ENCODE data around the gene FANCF.
"Not testable (repeated sequence)": the region's sequence is repeated elsewhere in the genome, so short reads cannot be mapped to it uniquely, and the experiment has no call there.

Gene FANCF, protein sequence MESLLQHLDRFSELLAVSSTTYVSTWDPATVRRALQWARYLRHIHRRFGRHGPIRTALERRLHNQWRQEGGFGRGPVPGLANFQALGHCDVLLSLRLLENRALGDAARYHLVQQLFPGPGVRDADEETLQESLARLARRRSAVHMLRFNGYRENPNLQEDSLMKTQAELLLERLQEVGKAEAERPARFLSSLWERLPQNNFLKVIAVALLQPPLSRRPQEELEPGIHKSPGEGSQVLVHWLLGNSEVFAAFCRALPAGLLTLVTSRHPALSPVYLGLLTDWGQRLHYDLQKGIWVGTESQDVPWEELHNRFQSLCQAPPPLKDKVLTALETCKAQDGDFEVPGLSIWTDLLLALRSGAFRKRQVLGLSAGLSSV

DNA sequence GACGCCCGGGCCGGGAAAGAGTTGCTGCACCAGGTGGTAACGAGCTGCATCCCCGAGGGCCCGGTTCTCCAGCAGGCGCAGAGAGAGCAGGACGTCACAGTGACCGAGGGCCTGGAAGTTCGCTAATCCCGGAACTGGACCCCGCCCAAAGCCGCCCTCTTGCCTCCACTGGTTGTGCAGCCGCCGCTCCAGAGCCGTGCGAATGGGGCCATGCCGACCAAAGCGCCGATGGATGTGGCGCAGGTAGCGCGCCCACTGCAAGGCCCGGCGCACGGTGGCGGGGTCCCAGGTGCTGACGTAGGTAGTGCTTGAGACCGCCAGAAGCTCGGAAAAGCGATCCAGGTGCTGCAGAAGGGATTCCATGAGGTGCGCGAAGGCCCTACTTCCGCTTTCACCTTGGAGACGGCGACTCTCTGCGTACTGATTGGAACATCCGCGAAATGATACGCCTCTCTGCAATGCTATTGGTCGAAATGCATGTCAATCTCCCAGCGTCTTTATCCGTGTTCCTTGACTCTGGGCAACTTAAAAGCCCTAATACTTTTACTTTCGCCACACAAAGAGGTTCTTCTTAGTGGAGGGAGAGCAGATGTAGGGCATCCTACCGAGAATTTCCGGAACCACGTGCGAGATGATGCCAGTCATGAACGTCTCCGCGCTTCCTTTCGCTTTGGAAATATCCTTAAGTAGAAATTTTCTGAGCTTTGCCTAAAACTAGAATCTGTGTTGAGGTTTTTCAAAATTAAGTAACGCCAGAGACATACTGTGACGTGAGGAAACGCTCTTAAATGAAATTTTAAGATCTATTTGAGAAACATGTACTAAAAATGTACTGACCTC is at the start of gene FANCF:
Gene FANCF, minus strand, starts transcription at position 376 of the 840 bp plus-strand sequence. Its CDS starts 13 bp downstream, at position 363.
- DNase-seq (ENCODE audit: low read depth in 3 of 3) = peak; percentile 87 to 90 (median 90)

DNA sequence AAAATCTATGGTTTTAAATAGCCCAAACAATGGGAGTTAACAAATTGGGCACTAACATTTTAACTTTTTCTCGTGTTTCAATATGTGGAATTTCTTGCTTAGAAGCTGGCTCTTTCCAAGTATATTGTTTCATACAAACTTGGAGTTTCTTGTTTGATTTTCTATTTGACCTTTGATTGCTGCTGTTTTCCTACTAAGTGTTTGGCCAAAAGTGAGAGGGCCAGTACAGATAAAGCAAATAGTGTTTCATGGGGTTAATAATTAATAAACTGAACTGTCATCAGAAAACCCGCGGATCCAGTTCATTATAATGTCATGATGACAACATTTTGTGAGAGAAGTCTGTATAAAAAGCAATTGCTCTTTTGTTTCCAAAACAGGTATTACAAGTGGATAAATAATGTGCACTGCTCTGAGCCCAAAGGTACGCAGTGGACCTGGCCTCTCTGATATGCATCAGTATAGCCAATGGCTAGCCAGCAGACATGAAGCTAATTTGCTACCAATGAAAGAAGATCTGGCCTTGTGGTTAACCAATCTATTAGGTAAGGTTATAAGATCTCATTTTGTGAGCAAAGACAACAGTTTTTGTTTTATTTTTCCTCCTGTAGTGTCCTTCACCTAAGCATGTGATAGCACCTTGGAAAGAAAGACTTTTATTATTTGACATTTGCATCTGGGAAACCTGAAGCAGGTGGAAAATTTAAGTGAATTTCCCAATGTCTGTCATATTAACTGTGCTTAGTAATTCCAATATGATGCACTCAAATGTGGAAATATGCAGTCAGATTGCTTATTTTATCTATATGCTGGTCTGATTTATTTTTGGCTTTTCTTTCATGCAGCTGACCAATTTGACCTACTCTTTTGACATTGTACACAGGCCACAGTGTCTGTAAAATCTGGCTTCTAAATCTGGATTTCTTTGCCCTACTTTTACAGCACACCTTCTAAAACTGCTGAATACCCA is 49.1 kb upstream of the FANCF start:
- no peak for DNase-seq (ENCODE audit: low read depth in 3 of 3)

DNA sequence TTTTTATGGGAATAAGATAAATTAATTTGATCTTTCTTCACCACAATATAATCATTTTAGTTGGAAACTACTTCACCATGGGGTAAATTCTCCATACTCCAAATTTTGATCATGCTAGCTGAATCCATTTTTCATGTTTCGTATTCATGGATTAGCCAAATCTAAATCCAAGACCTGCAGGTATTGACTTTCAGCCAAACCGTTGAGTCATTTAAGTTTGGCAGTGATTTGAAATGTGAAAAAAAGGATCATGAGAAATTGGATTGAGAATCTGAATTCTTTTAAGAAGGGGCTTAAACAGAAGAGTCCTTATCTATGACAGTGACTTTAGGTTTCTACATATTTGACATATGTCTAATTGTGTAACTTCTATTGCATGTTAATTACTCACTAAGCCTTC is 46.1 kb upstream of the FANCF start:
- DNase-seq (ENCODE audit: low read depth in 3 of 3) = no peak

DNA sequence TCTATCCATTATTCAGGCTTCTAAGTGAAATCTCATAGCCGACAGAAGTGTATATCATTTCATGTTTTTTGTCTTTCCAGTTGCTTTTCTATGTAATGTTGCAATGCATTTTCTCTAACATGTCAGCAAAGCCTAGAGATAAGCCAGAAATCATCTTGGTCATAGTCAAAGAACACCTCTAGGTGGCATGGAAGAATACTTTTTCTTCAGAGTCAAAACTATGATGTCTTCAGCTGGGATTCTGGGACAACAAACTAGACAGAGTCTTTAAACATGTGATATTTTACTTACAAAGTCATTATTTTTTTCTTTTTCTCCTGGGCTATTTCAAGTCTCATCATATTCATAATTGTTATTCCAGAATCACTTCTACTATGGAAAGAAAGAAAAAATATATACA is 45.2 kb upstream of the FANCF start:
- DNase-seq (ENCODE audit: low read depth in 3 of 3) = no peak

DNA sequence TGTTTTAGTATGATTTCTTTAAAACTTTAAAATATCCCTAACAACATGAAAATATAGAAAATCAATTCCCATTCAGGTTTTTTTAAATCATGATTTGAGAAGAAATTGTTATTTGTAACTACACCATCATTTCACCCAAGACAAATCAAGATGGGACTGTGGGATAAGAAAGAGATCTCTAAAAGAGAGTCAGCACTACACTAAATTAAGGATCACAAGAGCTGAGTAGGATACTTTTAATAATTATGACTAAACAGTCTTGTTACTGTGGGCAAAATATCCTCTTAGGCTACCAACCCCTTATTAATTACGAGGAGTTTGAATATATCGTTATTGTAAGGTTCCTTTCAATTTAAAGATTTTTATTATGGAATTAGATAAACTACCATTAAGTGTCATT is 43.7 kb upstream of the FANCF start:
- DNase-seq (ENCODE audit: low read depth in 3 of 3) = no peak

DNA sequence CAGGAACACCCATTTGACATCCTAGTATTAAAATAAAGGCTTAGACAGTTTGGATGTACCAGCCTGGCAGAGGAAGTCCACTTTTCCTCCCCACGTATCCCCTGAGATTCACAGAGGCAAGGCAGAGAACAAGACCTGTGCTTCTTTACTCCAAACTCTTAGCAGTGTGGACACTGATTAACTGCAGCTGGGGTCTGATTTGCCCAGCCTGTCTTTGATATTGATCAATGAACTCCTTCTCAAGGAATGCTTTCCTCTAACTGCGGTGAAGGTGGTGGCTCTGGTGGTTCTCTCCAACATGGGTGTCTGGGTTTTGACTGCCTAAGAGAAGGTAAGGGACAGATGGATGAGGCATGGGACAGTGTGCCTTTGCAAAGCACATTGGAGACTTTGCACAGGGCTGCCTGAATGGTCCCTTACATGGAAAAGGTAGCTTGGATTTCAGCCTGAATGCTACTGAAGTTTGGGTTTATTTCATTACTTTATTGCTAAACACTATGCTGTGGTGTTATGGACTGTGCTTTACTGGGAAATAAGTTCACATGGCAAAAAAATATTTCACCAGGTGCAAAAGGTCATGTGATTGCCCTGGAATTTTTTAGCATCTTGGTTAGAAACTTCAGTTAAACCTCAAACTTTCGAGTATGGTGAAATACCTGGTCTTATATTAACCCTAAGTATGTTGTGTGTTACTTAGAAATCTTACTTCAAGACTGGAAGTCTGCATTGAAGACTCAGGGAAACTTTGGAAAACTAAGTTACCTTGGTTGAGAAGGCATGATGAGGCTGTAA is 42.6 kb upstream of the FANCF start:
- no peak for DNase-seq (ENCODE audit: low read depth in 3 of 3)

DNA sequence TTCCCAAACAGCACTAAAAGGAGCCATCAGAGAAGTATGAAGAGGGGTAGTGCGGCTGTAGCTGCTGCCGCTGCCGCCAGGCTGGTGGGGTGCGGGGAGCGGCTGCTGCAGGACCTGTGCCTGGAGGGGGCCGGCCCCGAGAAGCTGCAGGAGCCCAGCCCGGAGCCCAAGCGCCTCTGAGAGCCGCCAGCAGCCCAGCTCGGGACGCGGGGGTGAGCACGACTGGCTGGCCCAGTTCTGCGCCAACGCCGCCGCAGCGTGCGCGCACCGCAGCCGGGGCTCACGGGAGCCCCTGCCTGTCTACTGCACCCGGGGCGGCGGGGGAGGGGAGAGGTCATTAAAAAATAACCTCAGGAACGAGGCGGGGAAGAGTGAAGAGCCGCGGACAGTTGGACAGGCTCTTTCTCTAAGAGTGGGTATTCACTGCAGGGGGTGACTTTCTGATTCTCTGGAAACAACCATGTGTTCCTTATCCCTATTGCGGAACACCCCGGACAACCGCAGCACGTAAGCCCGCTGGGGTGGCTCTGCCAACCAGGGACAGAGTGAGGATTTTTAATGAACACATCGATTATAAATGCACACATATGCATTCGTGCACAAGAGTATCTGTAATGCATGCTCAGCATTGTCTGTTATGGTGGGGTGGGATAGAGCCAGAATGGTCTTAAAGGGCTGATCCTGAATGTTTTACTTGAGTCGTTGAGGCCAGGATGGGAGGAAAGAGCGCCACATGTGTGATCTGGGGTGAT is 41.2 kb upstream of the FANCF start:
- peak in 1 of 3 donors; percentile 23 for DNase-seq (ENCODE audit: low read depth in 3 of 3)

DNA sequence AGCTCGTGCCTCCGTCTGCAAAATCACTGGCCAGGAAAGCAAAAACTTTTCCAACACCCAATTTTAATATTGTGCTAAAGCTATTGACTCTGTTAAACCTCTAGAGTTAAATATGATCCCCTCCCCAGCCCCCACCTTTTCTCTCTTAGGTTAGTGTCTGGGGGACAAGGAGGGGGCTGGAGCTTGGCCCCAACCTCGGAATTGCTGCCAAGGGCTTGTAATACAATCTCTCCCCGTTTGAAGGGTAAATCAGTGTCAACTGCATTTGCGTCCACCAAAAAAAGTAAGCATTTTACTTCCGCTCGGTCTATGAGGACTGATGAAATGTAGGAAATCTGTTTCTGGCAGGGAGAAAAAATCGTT is 40.7 kb upstream of the FANCF start, which contains the start of gene GAS2:
Gene GAS2, plus strand, starts transcription at position 287 of the 363 bp plus-strand sequence. CDS start 8,259 bp downstream, outside the sequence.
- DNase-seq (ENCODE audit: low read depth in 3 of 3) = no peak

DNA sequence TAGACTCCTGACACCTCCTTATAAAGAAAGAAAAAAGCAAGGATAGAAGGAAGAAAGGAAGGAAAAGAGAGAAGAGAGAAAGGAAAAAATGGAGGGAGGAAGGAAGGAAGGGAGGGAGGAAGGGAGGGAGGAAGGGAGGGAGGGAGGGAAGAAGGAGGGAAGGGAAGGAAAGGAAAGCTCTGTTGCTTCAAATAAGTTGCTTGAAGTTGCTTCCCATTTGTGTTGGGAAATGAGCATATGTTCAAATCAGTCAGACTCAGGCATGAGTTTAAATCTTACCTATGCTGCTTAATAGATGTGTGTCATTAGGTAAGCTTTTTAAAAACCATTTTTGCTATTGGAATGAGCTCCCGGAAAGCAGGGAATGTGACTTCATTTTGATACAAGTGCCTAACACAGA is 34.2 kb upstream of the FANCF start:
- DNase-seq (ENCODE audit: low read depth in 3 of 3) = no peak

DNA sequence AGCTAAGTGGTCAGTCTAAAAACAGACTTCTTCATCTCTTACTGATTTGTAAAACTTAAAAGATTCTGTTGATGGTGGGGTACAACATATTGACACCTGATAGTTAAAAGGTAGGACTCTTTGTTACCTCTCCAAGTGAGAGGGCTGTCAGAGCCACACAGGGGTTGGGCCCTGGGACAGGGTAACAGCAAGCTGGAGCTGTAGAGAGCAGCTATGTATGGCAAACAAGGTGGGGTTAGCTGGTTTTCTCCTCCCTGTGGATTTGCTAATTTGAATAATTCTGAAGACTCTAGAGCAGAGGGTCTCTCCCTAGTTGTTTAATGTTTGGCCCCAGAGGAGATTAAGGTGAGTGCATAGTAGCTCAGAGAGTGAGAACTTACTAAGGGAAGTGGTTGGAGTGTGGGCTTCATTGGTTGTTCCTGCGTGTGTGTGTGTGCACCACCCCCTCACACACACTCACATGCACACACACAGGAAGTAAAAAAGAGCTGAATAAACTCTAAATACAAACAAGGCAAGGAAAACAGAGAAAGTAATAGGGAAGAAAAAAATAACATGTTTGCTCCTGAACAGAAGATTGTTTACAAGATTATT is 31.6 kb upstream of the FANCF start:
- DNase-seq (ENCODE audit: low read depth in 3 of 3) = no peak

DNA sequence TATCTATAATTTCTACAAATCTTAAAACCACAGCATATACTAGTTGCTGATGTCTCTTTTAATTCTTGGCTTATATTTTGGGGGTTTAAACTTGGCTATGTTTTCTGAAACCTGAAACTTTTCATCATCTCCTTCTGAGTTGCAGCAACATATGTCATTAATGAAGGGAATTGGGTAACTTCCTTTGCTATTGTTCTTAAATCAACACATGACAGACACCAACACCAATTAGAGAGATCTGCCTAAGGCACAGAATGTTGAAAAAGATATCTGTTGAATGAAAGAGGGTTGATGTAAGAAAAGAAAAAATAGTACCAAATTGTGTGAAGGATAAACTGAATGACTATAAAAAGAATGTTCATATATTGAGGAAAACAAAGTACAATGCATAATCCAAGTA is 30.5 kb upstream of the FANCF start:
- DNase-seq (ENCODE audit: low read depth in 3 of 3) = no peak

DNA sequence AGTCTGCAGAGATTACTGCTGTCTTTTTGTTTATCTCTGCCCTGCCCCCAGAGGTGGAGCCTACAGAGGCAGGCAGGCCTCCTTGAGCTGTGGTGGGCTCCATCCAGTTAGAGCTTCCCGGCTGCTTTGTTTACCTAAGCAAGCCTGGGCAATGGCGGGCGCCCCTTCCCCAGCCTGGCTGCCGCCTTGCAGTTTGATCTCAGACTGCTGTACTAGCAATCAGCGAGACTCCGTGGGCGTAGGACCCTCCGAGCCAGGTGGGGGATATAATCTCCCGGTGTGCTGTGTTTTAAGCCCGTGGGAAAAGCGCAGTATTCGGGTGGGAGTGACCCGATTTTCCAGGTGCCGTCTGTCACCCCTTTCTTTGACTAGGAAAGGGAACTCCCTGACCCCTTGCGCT is 26.7 kb upstream of the FANCF start:
- DNase-seq (ENCODE audit: low read depth in 3 of 3) = not testable (repeated sequence)

DNA sequence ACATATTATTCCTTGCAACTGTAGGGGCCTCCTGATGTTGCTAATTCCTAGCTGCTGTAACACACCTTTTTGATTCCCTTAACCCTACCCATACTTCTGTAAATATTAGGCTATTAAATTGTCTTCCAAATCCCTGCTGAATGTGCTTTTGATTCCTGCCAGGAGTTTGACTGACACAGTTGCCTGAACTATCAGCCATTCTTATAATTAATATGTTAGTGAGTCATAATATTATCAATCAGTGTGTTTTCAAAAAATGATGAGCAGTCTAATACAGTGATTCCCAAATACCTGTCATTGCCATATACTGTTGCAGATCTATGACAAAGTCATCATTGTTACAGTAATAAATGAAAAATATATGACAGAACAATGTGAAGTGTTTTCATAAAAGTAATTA is 15.9 kb upstream of the FANCF start:
- DNase-seq (ENCODE audit: low read depth in 3 of 3) = no peak

DNA sequence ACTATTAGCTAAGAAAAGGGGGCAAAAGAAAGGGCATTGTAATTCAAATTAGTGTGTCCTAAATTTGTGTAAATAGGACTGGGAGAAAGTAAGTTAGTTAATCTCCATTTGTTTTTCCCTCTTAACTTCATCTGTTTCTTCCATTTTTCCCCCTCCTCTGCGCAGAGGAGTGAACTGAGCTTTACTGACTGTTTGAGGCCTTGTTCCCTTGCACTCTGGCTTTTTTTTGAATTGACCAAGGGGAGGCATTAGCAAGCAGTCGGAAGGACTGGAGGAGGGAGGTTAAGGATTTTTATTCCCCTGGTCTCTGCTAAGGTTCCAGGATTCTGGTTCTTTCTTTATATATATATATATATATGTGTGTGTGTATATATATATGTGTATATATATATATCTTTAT is 15.2 kb upstream of the FANCF start:
- no peak for DNase-seq (ENCODE audit: low read depth in 3 of 3)

DNA sequence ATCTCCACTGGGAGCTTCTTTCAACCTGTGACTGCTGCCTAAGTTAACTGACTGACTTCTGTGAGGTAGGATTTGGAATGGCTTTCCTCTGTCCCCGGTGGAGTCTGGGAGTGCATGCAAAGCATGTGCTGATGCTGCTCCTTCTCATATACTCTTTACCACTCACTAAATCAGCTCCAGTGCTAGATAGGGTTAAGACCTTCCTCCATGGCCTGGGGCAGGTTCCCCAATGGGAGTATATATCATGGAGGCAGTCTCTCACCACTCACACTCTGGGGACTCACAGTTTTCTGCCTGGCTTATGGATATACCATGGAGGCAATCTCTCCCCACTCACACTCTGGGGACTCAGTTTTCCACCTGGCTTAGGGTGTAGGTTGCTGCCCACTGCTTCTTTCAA is 10.1 kb upstream of the FANCF start:
- DNase-seq (ENCODE audit: low read depth in 3 of 3) = no peak

DNA sequence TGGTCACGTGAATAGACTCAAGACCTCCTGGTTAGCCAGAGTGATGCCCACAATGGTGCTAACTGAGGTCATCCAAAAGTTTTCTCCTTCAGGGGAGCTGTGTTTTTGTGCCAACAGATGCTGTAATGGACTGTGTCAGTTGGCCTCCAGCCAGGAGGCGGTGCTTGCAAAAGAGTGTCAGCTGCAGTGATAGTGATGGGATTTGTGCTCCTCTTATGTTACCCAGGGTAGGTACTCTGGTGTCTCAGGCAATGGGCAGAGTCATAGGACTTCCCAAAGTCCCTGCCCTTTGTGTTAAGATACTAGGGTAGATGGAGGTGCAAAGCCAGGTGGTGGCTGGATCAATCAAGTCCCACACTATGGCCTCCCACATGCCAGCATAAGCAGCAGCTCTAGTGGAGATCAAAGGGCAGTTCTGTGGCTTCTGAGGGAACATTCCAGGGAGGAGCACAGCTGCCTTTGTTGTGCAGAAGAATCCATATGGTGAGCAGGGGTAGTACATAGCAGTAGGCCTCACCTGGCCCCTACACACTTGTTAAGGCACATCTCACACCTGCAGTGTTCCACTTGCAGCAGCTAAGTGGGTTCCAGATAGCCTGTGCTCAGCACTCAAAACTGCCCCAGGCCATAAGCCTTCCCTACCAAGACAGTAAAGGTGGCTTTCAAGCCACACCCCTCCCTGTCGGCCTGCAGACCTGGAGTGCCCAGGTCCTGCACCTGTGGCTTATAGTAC is 9.4 kb upstream of the FANCF start:
- no peak for DNase-seq (ENCODE audit: low read depth in 3 of 3)

DNA sequence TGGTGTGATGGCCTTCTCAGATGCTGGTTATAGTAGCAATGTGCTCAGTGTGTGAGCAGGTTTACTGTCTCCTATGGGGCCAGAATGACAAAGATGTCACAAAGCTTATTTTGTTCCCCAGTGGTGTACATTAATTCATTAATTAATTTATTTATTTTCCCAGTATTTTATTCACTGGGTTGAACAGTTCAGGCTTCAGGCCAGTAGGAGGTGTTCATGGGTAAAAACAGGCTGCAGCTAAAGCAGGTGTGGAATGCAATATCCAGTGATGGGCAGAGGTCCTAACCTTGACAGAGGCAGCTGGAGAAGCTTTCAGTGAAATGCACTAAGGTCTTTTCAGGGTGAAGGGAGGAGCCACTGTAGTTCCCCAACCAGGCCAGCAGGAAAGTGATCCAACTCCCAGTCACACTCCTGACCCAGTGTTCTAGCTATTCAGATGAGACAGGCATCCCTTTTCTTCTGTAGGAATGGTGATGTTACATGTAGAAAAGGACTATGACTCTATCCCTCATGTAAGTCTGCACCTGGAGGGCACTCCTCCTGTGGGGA is 7.8 kb upstream of the FANCF start:
- DNase-seq (ENCODE audit: low read depth in 3 of 3) = no peak

DNA sequence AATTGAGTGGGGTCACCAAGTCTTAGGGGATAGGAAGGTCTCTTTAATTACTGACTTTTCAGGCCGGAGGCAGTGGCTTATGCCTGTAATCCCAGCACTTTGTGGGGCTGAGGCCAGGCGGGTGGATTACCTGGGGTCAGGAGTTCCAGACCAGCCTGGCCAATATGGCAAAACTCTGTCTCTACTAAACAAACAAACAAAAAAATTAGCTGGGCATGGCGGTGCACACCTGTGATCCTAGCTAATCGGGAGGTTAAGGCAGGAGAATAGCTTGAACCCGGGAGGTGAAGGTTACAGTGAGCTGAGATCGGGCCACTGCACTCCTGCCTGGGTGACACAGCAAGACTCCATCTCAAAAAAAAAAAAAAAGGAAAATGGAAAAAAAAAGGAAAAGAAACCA is 1.8 kb upstream of the FANCF start:
- no peak for DNase-seq (ENCODE audit: low read depth in 3 of 3)
